ENCODE results near the gene DNASE1L3. TPM values are rescaled to one million over a fixed set of nuclear protein-coding genes. Genes with fewer than 3 reads are reported as not detected.
A peak's percentile ranks its signal among the peaks of the same experiment; 100 is the strongest.

DNASE1L3 gene
- total RNA-seq, 4 donors from 2014 or later = 0.80 to 2.9 (median 2.2) TPM; not detected in 1

GRCh38 chr3:58164906-58165821 lies 45.6 kb downstream of the DNASE1L3 start:
- no peaks in the 10 kb centered on the region for H3K27me3 ChIP-seq
- intact Hi-C loops (cut with DNase I) = loop anchor here (5.0 kb wide), 1 partner anchor 153 kb away; no protein-coding TSS in a partner anchor
- no peaks in the 10 kb centered on the region for H3K9me3 ChIP-seq
- peak in 1 of 2 donors; percentile 17 for TF ChIP-seq POLR2AphosphoS5 (IDR thresholded peaks at IDR 0.05)
- no peak for TF ChIP-seq CTCF (IDR thresholded peaks at IDR 0.05)
- H3K4me3 ChIP-seq = no peak overlapping the region
- peaks cover 12 to 70% (median 50%) of the 10 kb centered on the region in 4 donors for H3K36me3 ChIP-seq
- H3K4me1 ChIP-seq = peaks cover 45 to 72% (median 67%) of the 10 kb centered on the region in 4 donors
- 45% methylated on average over 15 of the region's 16 CpGs for WGBS
- DNase-seq (ENCODE audit: extremely low spot score) = no peak
- peak overlapping the region; percentile 69 to 82 (median 80) for H3K27ac ChIP-seq (replicated peaks in 1 of 4)

- H3K36me3 ChIP-seq = peaks cover 5 to 70% (median 47%) of the 10 kb centered on the region in 4 donors
- H3K27me3 ChIP-seq = no peaks in the 10 kb centered on the region
- WGBS = 59% methylated on average over 12 of the region's 12 CpGs
- peaks cover 45 to 78% (median 64%) of the 10 kb centered on the region in 4 donors for H3K4me1 ChIP-seq
- H3K9me3 ChIP-seq = no peaks in the 10 kb centered on the region
- no peak overlapping the region for H3K4me3 ChIP-seq
- DNase-seq (ENCODE audit: extremely low spot score) = no peak
- no peak for TF ChIP-seq EP300 (IDR thresholded peaks at IDR 0.05)
- intact Hi-C loops (cut with DNase I) = loop anchor here (5.0 kb wide), 1 partner anchor 152 kb away; no protein-coding TSS in a partner anchor
- peak overlapping the region; percentile 69 to 82 (median 80) for H3K27ac ChIP-seq (replicated peaks in 1 of 4)
Measured at GRCh38 chr3:58164199-58164879, 46.4 kb downstream of the DNASE1L3 start.

- no peak for TF ChIP-seq POLR2AphosphoS5 (IDR thresholded peaks at IDR 0.05)
- no peak for TF ChIP-seq EP300 (IDR thresholded peaks at IDR 0.05)
- TF ChIP-seq CTCF (IDR thresholded peaks at IDR 0.05) = no peak
- no peak for TF ChIP-seq POLR2A (IDR thresholded peaks at IDR 0.05; ENCODE audit: low read depth)
- DNase-seq (ENCODE audit: extremely low spot score) = no peak
- 74% methylated on average over 14 of the region's 14 CpGs for WGBS
- intact Hi-C loops (cut with DNase I) = loop anchor here (5.0 kb wide), 1 partner anchor 151 kb away; no protein-coding TSS in a partner anchor
- H3K36me3 ChIP-seq = peaks cover 0 to 70% (median 44%) of the 10 kb centered on the region in 4 donors
- no peak overlapping the region for H3K4me3 ChIP-seq
- H3K27me3 ChIP-seq = no peaks in the 10 kb centered on the region
- peaks cover 45 to 89% (median 65%) of the 10 kb centered on the region in 4 donors for H3K4me1 ChIP-seq
- H3K9me3 ChIP-seq = no peaks in the 10 kb centered on the region
- peak overlapping the region; percentile 69 to 82 (median 80) for H3K27ac ChIP-seq (replicated peaks in 1 of 4)
Measured at GRCh38 chr3:58163234-58163633, 47.5 kb downstream of the DNASE1L3 start.

- no peaks in the 10 kb centered on the region for H3K27me3 ChIP-seq
- H3K4me3 ChIP-seq = no peak overlapping the region
- TF ChIP-seq POLR2A (IDR thresholded peaks at IDR 0.05; ENCODE audit: low read depth) = no peak
- TF ChIP-seq POLR2AphosphoS5 (IDR thresholded peaks at IDR 0.05) = peak; percentile 71 to 75
- no peak for TF ChIP-seq CTCF (IDR thresholded peaks at IDR 0.05)
- peaks cover 0 to 76% (median 46%) of the 10 kb centered on the region in 4 donors for H3K36me3 ChIP-seq
- intact Hi-C loops (cut with DNase I) = loop anchor here (5.0 kb wide), 1 partner anchor 149 kb away; no protein-coding TSS in a partner anchor
- DNase-seq (ENCODE audit: extremely low spot score) = peak; percentile 96
- 71% methylated on average over 11 of the region's 11 CpGs for WGBS
- no peaks in the 10 kb centered on the region for H3K9me3 ChIP-seq
- H3K4me1 ChIP-seq = peaks cover 35 to 88% (median 61%) of the 10 kb centered on the region in 4 donors
- H3K27ac ChIP-seq (replicated peaks in 1 of 4) = peak overlapping the region; percentile 69 to 82 (median 80)
Measured at GRCh38 chr3:58161435-58162398, 49.1 kb downstream of the DNASE1L3 start.

Data from esophagus muscularis mucosa (tissue), 4 donors.